DND-41 (cell line): Measurements from ENCODE around the gene ABHD6.

Experiments
- ATAC-seq: fragments of 200-7000 bp; cut with Tn5 transposase; 3 replicates; pipeline ENCODE4 v1.9.1; 2021; ENCODE audit warnings: low read depth; ENCODE audit not compliant: insufficient read depth
- DNase-seq: peaks from one replicate; pipeline ENCODE4 v3.0.0-alpha.2; 2020
- H2AFZ ChIP-seq: 2 replicates; pipeline ENCODE4 v1.6.0; 2012; ENCODE audit warnings: low read depth, low read length
- H3K27ac ChIP-seq: 2 replicates; pipeline ENCODE4 v1.5.1; 2012; ENCODE audit warnings: low read length, inconsistent platforms
- H3K27me3 ChIP-seq: fragments of 200-600 bp; sonication (generic); 2 replicates; pipeline ENCODE4 v1.6.0; 2012; ENCODE audit warnings: low read length, mild to moderate bottlenecking, inconsistent platforms; ENCODE audit not compliant: insufficient read depth, poor library complexity
- H3K36me3 ChIP-seq: 2 replicates; pipeline ENCODE4 v1.5.1; 2012; ENCODE audit warnings: low read length, inconsistent platforms; ENCODE audit not compliant: insufficient read depth
- H3K4me1 ChIP-seq: 2 replicates; pipeline ENCODE4 v1.5.1; 2012; ENCODE audit warnings: mild to moderate bottlenecking, low read length; ENCODE audit not compliant: insufficient read depth
- H3K4me2 ChIP-seq: 2 replicates; pipeline ENCODE4 v1.6.0; 2012; ENCODE audit warnings: mild to moderate bottlenecking, moderate library complexity, low read length, inconsistent platforms; ENCODE audit not compliant: insufficient read depth
- H3K4me3 ChIP-seq, 2 experiments: fragments of 200-600 bp in 1 of 2; shearing (Covaris generic) in 1 of 2; 2 replicates each; pipeline ENCODE4 v1.5.1; 2012 to 2016; ENCODE audit warnings: inconsistent platforms in 2 of 2, low read length in 2 of 2, mild to moderate bottlenecking in 2 of 2, low read depth in 1 of 2, moderate library complexity in 1 of 2
- H3K79me2 ChIP-seq: 2 replicates; pipeline ENCODE4 v1.6.0; 2012; ENCODE audit warnings: low read length, inconsistent platforms; ENCODE audit not compliant: insufficient read depth
- H3K9ac ChIP-seq: 2 replicates; pipeline ENCODE4 v1.6.0; 2012; ENCODE audit warnings: low read depth, mild to moderate bottlenecking, inconsistent platforms, low read length, moderate library complexity
- H3K9me3 ChIP-seq: 2 replicates; pipeline ENCODE4 v1.5.1; 2012; ENCODE audit warnings: low read length, moderate library complexity, mild to moderate bottlenecking, inconsistent platforms; ENCODE audit not compliant: insufficient read depth, severe bottlenecking
- H4K20me1 ChIP-seq: 2 replicates; pipeline ENCODE4 v1.6.0; 2012; ENCODE audit warnings: low read length; ENCODE audit not compliant: insufficient read depth
- CTCF ChIP-seq: IDR thresholded peaks from 2 replicates; pipeline ENCODE4 v1.5.1; 2012; ENCODE audit warnings: borderline replicate concordance, low read length, moderate library complexity, mild to moderate bottlenecking; ENCODE audit not compliant: poor library complexity, severe bottlenecking; ENCODE audit errors: extremely low read depth
- EZH2 ChIP-seq: IDR thresholded peaks from 3 replicates; pipeline ENCODE4 v1.6.1; 2012; ENCODE audit warnings: borderline replicate concordance, low read depth, mild to moderate bottlenecking, moderate library complexity, low read length, inconsistent platforms; ENCODE audit not compliant: severe bottlenecking

The ABHD6 gene

GRCh38 chr3:58305882-58306711 is 68.5 kb downstream of the ABHD6 start, which contains the start of the genes HTD2 and RPP14:
Gene HTD2, plus strand, starts transcription at chr3:58306520. Its CDS starts 11,094 bp downstream, at chr3:58317614.
Gene RPP14, plus strand, starts transcription at chr3:58306245. Its CDS starts 4,085 bp downstream, at chr3:58310330.
- Histone ChIP-seq H3K27me3 (peaks cover 1% of the 10 kb centered on the region), H3K9ac (peak within 1 kb of the TSS; percentile 86), H3K4me3 (peak within 1 kb of the TSS; percentile 90 to 95), H3K4me2 (peak within 1 kb of the TSS; percentile 91), H3K36me3 (peaks cover 27% of the 10 kb centered on the region), H2AFZ (peak within 1 kb of the TSS; percentile 90), H3K27ac (peak within 1 kb of the TSS; percentile 97), H3K79me2 (peaks cover 44% of the 10 kb centered on the region), H3K4me1 (peaks cover 27% of the 10 kb centered on the region), H3K9me3 (no peaks in the 10 kb centered on the region), H4K20me1 (peaks cover 24% of the 10 kb centered on the region)
- TF ChIP-seq EZH2 (no peak), CTCF (peak; percentile 98)
- DNase-seq (peak; percentile 98), ATAC-seq (peak; percentile 88)

GRCh38 chr3:58307639-58308215 is 70.1 kb downstream of the ABHD6 start:
- peaks cover 42% of the 10 kb centered on the region for H3K36me3 ChIP-seq
- H3K4me3 ChIP-seq: peak overlapping the region; percentile 90 to 95; a peak in 3 of 4 replicates
- H4K20me1 ChIP-seq: peaks cover 24% of the 10 kb centered on the region
- TF ChIP-seq CTCF (peak; percentile 69), EZH2 (no peak)
- peaks cover 53% of the 10 kb centered on the region for H3K79me2 ChIP-seq
- 0 out of 2 replicates have a peak overlapping the region, but pooled peaks have one; percentile 13 for H3K27ac ChIP-seq
- DNase-seq (peak; percentile 42), ATAC-seq (no peak)
- no peak overlapping the region for H2AFZ ChIP-seq
- H3K9me3 ChIP-seq: no peaks in the 10 kb centered on the region
- no peaks in the 10 kb centered on the region for H3K27me3 ChIP-seq
- H3K9ac ChIP-seq: peak overlapping the region; percentile 86
- peaks cover 27% of the 10 kb centered on the region for H3K4me1 ChIP-seq
- H3K4me2 ChIP-seq: peak overlapping the region; percentile 91

GRCh38 chr3:58308728-58309127 is 71.1 kb downstream of the ABHD6 start:
- peak overlapping the region in 1 of 2 experiments; percentile 90; a peak in 1 of 4 replicates for H3K4me3 ChIP-seq
- ATAC-seq (no peak), DNase-seq (no peak)
- H3K4me1 ChIP-seq: peaks cover 27% of the 10 kb centered on the region
- H3K27ac ChIP-seq: no peak overlapping the region
- no peaks in the 10 kb centered on the region for H3K27me3 ChIP-seq
- no peaks in the 10 kb centered on the region for H3K9me3 ChIP-seq
- no peak overlapping the region for H2AFZ ChIP-seq
- H3K9ac ChIP-seq: peak overlapping the region; percentile 86; the same call in 1 of the 2 replicates
- peaks cover 24% of the 10 kb centered on the region for H4K20me1 ChIP-seq
- H3K4me2 ChIP-seq: peak overlapping the region; percentile 91; the same call in 1 of the 2 replicates
- H3K79me2 ChIP-seq: peaks cover 53% of the 10 kb centered on the region
- peaks cover 50% of the 10 kb centered on the region for H3K36me3 ChIP-seq
- TF ChIP-seq CTCF (no peak), EZH2 (no peak)
